ENCODE results near the gene MITF.

DNA sequence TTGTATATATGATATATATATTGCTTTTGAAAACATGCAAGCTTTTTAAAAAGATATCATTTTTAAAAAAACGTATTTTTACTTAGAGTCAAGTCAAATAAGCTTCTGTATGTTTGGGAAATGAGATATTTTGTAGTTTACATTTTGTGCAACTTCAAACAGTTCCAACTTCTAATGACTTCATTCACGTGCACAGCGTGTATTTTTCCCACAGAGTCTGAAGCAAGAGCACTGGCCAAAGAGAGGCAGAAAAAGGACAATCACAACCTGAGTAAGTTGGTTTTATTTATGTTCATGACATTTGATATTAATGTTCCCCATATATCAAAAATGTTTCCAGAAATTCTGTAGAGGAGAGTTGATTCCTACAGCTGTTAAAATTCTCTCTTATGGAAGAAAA, 212.4 kb downstream of the MITF start:
- TF ChIP-seq, protein P1, sequence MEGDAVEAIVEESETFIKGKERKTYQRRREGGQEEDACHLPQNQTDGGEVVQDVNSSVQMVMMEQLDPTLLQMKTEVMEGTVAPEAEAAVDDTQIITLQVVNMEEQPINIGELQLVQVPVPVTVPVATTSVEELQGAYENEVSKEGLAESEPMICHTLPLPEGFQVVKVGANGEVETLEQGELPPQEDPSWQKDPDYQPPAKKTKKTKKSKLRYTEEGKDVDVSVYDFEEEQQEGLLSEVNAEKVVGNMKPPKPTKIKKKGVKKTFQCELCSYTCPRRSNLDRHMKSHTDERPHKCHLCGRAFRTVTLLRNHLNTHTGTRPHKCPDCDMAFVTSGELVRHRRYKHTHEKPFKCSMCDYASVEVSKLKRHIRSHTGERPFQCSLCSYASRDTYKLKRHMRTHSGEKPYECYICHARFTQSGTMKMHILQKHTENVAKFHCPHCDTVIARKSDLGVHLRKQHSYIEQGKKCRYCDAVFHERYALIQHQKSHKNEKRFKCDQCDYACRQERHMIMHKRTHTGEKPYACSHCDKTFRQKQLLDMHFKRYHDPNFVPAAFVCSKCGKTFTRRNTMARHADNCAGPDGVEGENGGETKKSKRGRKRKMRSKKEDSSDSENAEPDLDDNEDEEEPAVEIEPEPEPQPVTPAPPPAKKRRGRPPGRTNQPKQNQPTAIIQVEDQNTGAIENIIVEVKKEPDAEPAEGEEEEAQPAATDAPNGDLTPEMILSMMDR (IDR thresholded peaks at IDR 0.05; ENCODE audit: low read depth, low read length, poor library complexity, severe bottlenecking) = no peak
- TF ChIP-seq EZH2phosphoT487 (IDR thresholded peaks at IDR 0.05; ENCODE audit: borderline replicate concordance, low read length) = no peak
